Brain microvascular endothelial cell (primary cell): ENCODE results near the gene ZCCHC17.

Experiments
- DNase-seq: peaks from one replicate; pipeline ENCODE4 v3.0.0-alpha.2; 2020
- H3K27ac ChIP-seq: fragments of 250-450 bp; sonication (Bioruptor Pico); 2 replicates; pipeline ENCODE4 v1.5.1; 2020; ENCODE audit warnings: mild to moderate bottlenecking, moderate library complexity
- H3K27me3 ChIP-seq: fragments of 250-450 bp; sonication (Bioruptor Pico); replicated peaks from 2 replicates; pipeline ENCODE4 v1.5.1; 2020; ENCODE audit warnings: mild to moderate bottlenecking
- H3K36me3 ChIP-seq: fragments of 250-450 bp; sonication (Bioruptor Pico); replicated peaks from 2 replicates; pipeline ENCODE4 v1.5.1; 2020; ENCODE audit warnings: mild to moderate bottlenecking
- H3K4me3 ChIP-seq: 2 replicates; pipeline ENCODE4 v1.5.1; 2011; ENCODE audit warnings: low read depth, mild to moderate bottlenecking, control low read depth, low read length, moderate library complexity
- CTCF ChIP-seq: IDR thresholded peaks from 2 replicates; pipeline ENCODE4 v1.5.1; 2011; ENCODE audit warnings: low read depth, mild to moderate bottlenecking, moderate library complexity, low read length, control low read depth, inconsistent platforms; ENCODE audit errors: missing control alignments
- in situ Hi-C: cut with HindIII; loops from 2 replicates; pipeline ENCODE4 v1.10.0; 2017; ENCODE audit warnings: low sequenced_read_pairs, low pct_ligation_motif_present

ZCCHC17 gene

GRCh38 chr1:31346785-31347184 is 50.0 kb downstream of the ZCCHC17 start:
- Histone ChIP-seq H3K4me3 (no peak overlapping the region), H3K36me3 (peaks cover 15% of the 10 kb centered on the region), H3K27me3 (no peaks in the 10 kb centered on the region), H3K27ac (no peak overlapping the region)
- in situ Hi-C loops = no loop called here
- DNase-seq = no peak
- no peak for TF ChIP-seq CTCF

- Histone ChIP-seq H3K27ac (no peak overlapping the region), H3K36me3 (peaks cover 15% of the 10 kb centered on the region), H3K4me3 (no peak overlapping the region), H3K27me3 (no peaks in the 10 kb centered on the region)
- no peak for DNase-seq
- in situ Hi-C loops = no loop called here
- no peak for TF ChIP-seq CTCF
Observed at GRCh38 chr1:31348449-31348848, 51.6 kb downstream of the ZCCHC17 start.

DNA sequence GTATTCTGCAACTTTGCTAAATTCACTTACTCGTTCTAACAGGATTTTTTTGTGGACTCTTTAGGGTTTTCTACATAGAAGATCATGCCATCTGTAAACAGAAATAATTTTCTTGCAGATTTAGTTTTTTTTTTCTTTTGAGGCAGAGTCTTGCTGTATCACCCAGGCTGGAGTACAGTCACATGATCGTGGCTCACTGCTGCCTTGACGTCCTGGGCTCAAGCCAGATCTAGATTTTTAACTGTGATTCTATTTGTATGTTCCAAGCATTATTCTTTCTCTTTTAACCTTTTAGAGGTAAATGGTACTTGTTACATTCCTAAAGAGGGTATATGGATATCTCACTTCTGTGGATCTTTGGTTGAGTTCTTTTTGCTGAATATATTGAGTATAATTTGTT is 57.5 kb downstream of the ZCCHC17 start:
- H3K36me3 ChIP-seq = peaks cover 18% of the 10 kb centered on the region
- no peak for TF ChIP-seq CTCF
- peak; percentile 24 for DNase-seq
- in situ Hi-C loops = no loop called here
- H3K4me3 ChIP-seq = no peak overlapping the region
- H3K27ac ChIP-seq = no peak overlapping the region
- no peaks in the 10 kb centered on the region for H3K27me3 ChIP-seq

DNA sequence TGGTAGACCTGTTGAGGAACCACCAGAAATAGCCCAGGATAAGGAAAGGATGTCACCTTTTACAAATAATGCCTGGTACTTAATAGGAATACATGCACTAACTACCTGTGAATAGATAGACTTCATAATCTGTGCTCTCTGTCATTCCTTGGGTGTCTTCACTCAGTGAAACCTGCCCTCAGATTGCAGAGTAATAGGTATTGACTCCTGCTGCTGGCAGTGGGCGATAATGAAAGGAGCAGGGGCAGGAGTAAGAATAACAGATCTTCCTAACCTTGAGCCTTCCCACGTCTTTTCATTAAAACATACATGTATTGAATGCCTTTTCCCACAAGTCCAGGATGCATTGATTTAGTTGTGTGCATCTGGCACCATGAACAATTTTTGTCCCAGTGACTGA is 59.6 kb downstream of the ZCCHC17 start:
- no peak for TF ChIP-seq CTCF
- H3K4me3 ChIP-seq = no peak overlapping the region
- H3K27ac ChIP-seq = no peak overlapping the region
- in situ Hi-C loops = no loop called here
- H3K36me3 ChIP-seq = peaks cover 17% of the 10 kb centered on the region
- DNase-seq = no peak
- no peaks in the 10 kb centered on the region for H3K27me3 ChIP-seq

DNA sequence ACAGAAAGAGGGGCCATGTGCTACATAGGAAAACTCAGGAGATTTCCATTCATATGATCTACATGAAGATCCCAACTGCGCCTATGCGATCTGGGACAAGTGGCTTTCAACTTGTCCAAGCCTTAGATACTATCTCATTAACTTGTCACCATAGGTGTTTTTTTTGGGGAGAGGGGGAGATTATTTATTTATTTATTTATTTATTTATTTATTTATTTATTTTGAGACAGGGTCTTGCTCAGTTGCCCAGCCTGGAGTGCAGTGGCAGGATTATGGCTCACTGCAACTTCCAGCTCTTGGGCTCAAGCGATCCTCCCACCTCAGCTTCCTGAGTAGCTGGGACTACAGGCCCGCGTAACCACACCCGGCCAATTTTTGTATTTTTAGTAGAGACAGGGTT is 64.8 kb downstream of the ZCCHC17 start:
- Histone ChIP-seq H3K27me3 (no peaks in the 10 kb centered on the region), H3K27ac (no peak overlapping the region), H3K4me3 (no peak overlapping the region), H3K36me3 (peaks cover 23% of the 10 kb centered on the region)
- TF ChIP-seq CTCF = no peak
- no peak for DNase-seq
- in situ Hi-C loops = no loop called here

DNA sequence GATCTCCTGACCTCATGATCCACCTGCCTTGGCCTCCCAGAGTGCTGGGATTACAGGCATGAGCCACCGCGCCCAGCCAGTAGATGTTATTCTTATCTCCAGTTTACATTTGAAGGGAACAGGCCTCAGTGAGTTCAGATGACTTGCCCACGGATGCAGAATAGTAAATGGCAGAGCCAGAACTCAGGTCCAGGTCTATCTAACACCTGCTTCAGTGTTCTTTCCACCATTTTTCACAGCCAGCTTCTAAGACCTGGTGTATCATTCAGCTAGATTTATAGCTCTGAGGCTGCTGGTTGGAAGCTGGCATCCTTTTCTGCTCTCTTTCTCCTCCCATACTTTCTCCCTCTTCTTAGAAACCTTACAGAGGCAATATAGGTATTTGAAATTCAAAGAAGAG is 65.2 kb downstream of the ZCCHC17 start:
- no peak for DNase-seq
- H3K27ac ChIP-seq = no peak overlapping the region
- H3K27me3 ChIP-seq = no peaks in the 10 kb centered on the region
- no peak for TF ChIP-seq CTCF
- in situ Hi-C loops = no loop called here
- no peak overlapping the region for H3K4me3 ChIP-seq
- peaks cover 24% of the 10 kb centered on the region for H3K36me3 ChIP-seq
